WTC11 (cell line): Measurements from ENCODE around the gene ACSL1.

ENCODE experiments used
- ATF3 ChIP-seq: sonication (generic); formaldehyde crosslinking; conservative IDR thresholded peaks from 2 replicates; pipeline ENCODE4 v1.8.1; 2022; ENCODE audit warnings: mild to moderate bottlenecking, missing genetic modification reagents
- CBFB ChIP-seq: sonication (generic); formaldehyde crosslinking; IDR thresholded peaks from 2 replicates; pipeline ENCODE4 v1.8.1; 2022; ENCODE audit warnings: mild to moderate bottlenecking, low read depth, missing genetic modification reagents
- CREB1 ChIP-seq: sonication (generic); formaldehyde crosslinking; IDR thresholded peaks from 2 replicates; pipeline ENCODE4 v1.8.0; 2023; ENCODE audit warnings: mild to moderate bottlenecking, missing genetic modification reagents
- CREM ChIP-seq: sonication (generic); formaldehyde crosslinking; IDR thresholded peaks from 2 replicates; pipeline ENCODE4 v1.8.1; 2022; ENCODE audit warnings: mild to moderate bottlenecking, missing genetic modification reagents, moderate library complexity
- GRHL2 ChIP-seq: fragments of 250-450 bp; sonication (Bioruptor Pico); IDR thresholded peaks from 2 replicates; pipeline ENCODE4 v1.8.0; 2022; ENCODE audit warnings: mild to moderate bottlenecking, moderate library complexity; ENCODE audit not compliant: insufficient replicate concordance, severe bottlenecking
- MXD4 ChIP-seq: fragments of 250-450 bp; sonication (Bioruptor Pico); IDR thresholded peaks from 2 replicates; pipeline ENCODE4 v1.8.0; 2021; ENCODE audit warnings: mild to moderate bottlenecking, moderate library complexity, borderline replicate concordance
- NR1H2 ChIP-seq: sonication (generic); formaldehyde crosslinking; IDR thresholded peaks from 2 replicates; pipeline ENCODE4 v1.9.0; 2021; ENCODE audit warnings: mild to moderate bottlenecking, moderate library complexity, missing genetic modification reagents
- PRDM15 ChIP-seq: sonication (generic); formaldehyde crosslinking; IDR thresholded peaks from 2 replicates; pipeline ENCODE4 v1.8.0; 2022; ENCODE audit warnings: missing genetic modification reagents
- ZNF219 ChIP-seq: sonication (generic); formaldehyde crosslinking; IDR thresholded peaks from 2 replicates; pipeline ENCODE4 v1.8.0; 2023; ENCODE audit warnings: missing genetic modification reagents, mild to moderate bottlenecking, borderline replicate concordance
- ZNF281 ChIP-seq: sonication (generic); formaldehyde crosslinking; IDR thresholded peaks from 2 replicates; pipeline ENCODE4 v1.8.0; 2023; ENCODE audit warnings: mild to moderate bottlenecking, missing genetic modification reagents
- ZNF317 ChIP-seq: sonication (generic); formaldehyde crosslinking; IDR thresholded peaks from 2 replicates; pipeline ENCODE4 v1.8.1; 2023; ENCODE audit warnings: low read depth, mild to moderate bottlenecking, moderate library complexity, missing genetic modification reagents, borderline replicate concordance
- TF ChIP-seq, protein P1 (sequence below): fragments of 200-600 bp; IDR thresholded peaks from 2 replicates; pipeline ENCODE4 v1.8.0; 2022; ENCODE audit warnings: antibody characterized with exemption
- TF ChIP-seq, protein P2 (sequence below): sonication (generic); formaldehyde crosslinking; IDR thresholded peaks from 2 replicates; pipeline ENCODE4 v1.8.1; 2023; ENCODE audit warnings: mild to moderate bottlenecking, missing genetic modification reagents
- TF ChIP-seq, protein P3 (sequence below): sonication (generic); formaldehyde crosslinking; IDR thresholded peaks from 2 replicates; pipeline ENCODE4 v1.8.0; 2022; ENCODE audit warnings: mild to moderate bottlenecking, missing genetic modification reagents

DNA sequence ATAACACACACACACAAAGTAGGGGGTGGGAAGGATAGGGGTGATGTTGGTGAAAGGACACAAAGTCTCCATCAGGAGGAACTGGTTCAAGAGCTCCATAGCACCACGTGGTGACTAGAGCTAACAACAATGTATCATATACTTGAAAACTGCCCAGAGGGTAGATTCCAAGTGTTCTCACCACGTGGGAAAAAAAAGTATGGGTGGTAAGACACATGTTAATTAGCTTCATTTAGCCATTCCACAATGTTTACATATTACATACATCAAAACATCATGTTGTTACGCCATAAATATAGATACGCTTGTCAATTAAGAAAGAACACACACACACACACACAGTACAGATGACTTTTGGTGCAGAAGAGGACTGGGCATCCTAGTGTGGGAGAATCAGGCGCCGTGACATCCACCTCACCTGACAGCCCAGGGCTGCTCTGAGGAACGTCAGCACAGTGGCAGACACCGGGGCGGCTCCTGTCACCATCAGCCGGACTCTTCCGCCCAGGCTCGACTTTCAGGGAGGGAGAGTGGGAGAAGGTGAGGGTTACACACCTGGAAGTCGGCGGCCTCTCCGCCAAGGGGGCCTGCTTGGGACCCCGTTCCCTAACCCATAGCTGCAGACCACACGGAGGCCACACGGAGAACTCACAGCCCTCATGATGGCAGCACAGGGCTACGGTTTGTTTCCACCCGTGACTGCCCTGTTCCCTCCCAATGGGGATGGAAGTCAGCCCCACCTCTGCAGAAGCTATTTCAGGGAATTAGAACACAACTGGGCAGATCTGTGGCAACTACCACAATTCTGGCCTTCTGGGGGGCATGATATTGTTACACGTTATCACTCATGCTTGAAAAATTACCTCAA is 60.1 kb downstream of the ACSL1 start:
- TF ChIP-seq, protein P1, sequence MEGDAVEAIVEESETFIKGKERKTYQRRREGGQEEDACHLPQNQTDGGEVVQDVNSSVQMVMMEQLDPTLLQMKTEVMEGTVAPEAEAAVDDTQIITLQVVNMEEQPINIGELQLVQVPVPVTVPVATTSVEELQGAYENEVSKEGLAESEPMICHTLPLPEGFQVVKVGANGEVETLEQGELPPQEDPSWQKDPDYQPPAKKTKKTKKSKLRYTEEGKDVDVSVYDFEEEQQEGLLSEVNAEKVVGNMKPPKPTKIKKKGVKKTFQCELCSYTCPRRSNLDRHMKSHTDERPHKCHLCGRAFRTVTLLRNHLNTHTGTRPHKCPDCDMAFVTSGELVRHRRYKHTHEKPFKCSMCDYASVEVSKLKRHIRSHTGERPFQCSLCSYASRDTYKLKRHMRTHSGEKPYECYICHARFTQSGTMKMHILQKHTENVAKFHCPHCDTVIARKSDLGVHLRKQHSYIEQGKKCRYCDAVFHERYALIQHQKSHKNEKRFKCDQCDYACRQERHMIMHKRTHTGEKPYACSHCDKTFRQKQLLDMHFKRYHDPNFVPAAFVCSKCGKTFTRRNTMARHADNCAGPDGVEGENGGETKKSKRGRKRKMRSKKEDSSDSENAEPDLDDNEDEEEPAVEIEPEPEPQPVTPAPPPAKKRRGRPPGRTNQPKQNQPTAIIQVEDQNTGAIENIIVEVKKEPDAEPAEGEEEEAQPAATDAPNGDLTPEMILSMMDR = no peak
- TF ChIP-seq CBFB (CRISPR knock-in tag) = no peak
- TF ChIP-seq NR1H2 (CRISPR knock-in tag) = no peak
- no peak for TF ChIP-seq GRHL2
- no peak for TF ChIP-seq ZNF281 (CRISPR knock-in tag)
- no peak for TF ChIP-seq ZNF317
- no peak for TF ChIP-seq ZNF219 (CRISPR knock-in tag)
- TF ChIP-seq CREM (CRISPR knock-in tag) = no peak
- TF ChIP-seq MXD4 (CRISPR knock-in tag) = no peak
- TF ChIP-seq ATF3 (CRISPR knock-in tag) = no peak
- no peak for TF ChIP-seq CREB1 (CRISPR knock-in tag)
- TF ChIP-seq, protein P2, sequence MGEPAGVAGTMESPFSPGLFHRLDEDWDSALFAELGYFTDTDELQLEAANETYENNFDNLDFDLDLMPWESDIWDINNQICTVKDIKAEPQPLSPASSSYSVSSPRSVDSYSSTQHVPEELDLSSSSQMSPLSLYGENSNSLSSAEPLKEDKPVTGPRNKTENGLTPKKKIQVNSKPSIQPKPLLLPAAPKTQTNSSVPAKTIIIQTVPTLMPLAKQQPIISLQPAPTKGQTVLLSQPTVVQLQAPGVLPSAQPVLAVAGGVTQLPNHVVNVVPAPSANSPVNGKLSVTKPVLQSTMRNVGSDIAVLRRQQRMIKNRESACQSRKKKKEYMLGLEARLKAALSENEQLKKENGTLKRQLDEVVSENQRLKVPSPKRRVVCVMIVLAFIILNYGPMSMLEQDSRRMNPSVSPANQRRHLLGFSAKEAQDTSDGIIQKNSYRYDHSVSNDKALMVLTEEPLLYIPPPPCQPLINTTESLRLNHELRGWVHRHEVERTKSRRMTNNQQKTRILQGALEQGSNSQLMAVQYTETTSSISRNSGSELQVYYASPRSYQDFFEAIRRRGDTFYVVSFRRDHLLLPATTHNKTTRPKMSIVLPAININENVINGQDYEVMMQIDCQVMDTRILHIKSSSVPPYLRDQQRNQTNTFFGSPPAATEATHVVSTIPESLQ (CRISPR knock-in tag) = no peak
- TF ChIP-seq, protein P3, sequence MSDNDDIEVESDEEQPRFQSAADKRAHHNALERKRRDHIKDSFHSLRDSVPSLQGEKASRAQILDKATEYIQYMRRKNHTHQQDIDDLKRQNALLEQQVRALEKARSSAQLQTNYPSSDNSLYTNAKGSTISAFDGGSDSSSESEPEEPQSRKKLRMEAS (CRISPR knock-in tag) = no peak
- TF ChIP-seq PRDM15 (CRISPR knock-in tag) = no peak
